OCI-LY3 (cell line): ENCODE data around the gene OR5H1.

ENCODE experiments used
- H2AFZ ChIP-seq: fragments of 200-600, 300-600 bp; shearing (Covaris generic); 2 replicates; pipeline ENCODE4 v1.6.0; 2014; ENCODE audit warnings: antibody characterized with exemption, low read depth, low read length
- H3K27ac ChIP-seq: fragments of 200-600, 300-600 bp; sonication (generic); 2 replicates; pipeline ENCODE4 v1.5.1; 2014; ENCODE audit warnings: mild to moderate bottlenecking, low read length, moderate library complexity, mixed read lengths
- H3K27me3 ChIP-seq: fragments of 200-600, 300-600 bp; sonication (generic); 2 replicates; pipeline ENCODE4 v1.6.1; 2014; ENCODE audit warnings: low read depth, low read length, mixed read lengths
- H3K36me3 ChIP-seq: fragments of 200-600, 300-600 bp; sonication (generic); replicated peaks from 2 replicates; pipeline ENCODE3; 2014; ENCODE audit warnings: low read depth, low read length, mixed read lengths
- H3K4me1 ChIP-seq: fragments of 300-600, 200-600 bp; sonication (generic); 2 replicates; pipeline ENCODE4 v1.6.1; 2014; ENCODE audit warnings: low read length, mixed read lengths
- H3K4me2 ChIP-seq: fragments of 200-600, 300-600 bp; sonication (generic); 2 replicates; pipeline ENCODE4 v1.6.1; 2014; ENCODE audit warnings: low read length, mixed read lengths
- H3K4me3 ChIP-seq: fragments of 300-600, 200-600 bp; sonication (generic); 2 replicates; pipeline ENCODE4 v1.5.1; 2014; ENCODE audit warnings: antibody characterized with exemption, mild to moderate bottlenecking, low read length, moderate library complexity
- H3K79me2 ChIP-seq: fragments of 300-600, 200-600 bp; shearing (Covaris generic); 2 replicates; pipeline ENCODE4 v1.6.1; 2014; ENCODE audit warnings: mild to moderate bottlenecking, low read length, mixed read lengths
- H3K9ac ChIP-seq: fragments of 300-600, 200-600 bp; shearing (Covaris generic); 2 replicates; pipeline ENCODE4 v1.6.0; 2014; ENCODE audit warnings: mild to moderate bottlenecking, low read length, moderate library complexity
- H3K9me3 ChIP-seq: fragments of 200-600, 300-600 bp; shearing (Covaris generic); 2 replicates; pipeline ENCODE4 v1.6.1; 2014; ENCODE audit warnings: low read length, mixed read lengths; ENCODE audit not compliant: insufficient read depth
- H4K20me1 ChIP-seq: fragments of 200-600, 300-600 bp; sonication (generic); 2 replicates; pipeline ENCODE4 v1.6.1; 2016; ENCODE audit warnings: low read length, mixed read lengths; ENCODE audit not compliant: insufficient read depth
- EZH2phosphoT487 ChIP-seq: fragments of 200-600 bp; shearing (Covaris generic); IDR thresholded peaks from 2 replicates; pipeline ENCODE4 v1.6.1; 2018; ENCODE audit warnings: antibody characterized with exemption, mixed run types, low read depth
- TF ChIP-seq, protein P1 (sequence below): fragments of 200-600, 300-600 bp; sonication (generic); IDR thresholded peaks from 2 replicates; pipeline ENCODE4 v1.5.1; 2014; ENCODE audit warnings: antibody characterized with exemption, low read length, low read depth

The OR5H1 gene

DNA sequence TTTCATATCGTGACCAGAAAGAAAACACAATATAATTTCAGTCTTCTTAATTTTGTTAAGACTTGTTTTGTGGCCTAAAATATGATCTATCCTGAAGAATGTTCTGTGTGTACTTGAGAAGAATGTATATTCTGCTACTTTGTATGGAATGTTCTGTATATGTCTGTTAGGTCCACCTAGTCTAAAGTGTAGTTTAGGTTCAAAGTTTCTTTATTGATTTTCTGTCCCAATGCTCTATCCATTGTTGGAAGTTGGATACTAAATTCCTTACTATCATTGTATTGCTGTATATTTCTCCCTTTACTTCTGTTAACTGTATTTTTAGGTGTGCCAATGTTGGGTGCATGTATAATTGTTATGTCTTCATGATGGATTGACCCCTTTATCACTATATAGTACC lies 22.4 kb upstream of the OR5H1 start:
- Histone ChIP-seq H3K27ac (no peak overlapping the region), H3K9me3 (no peaks in the 10 kb centered on the region), H3K9ac (no peak overlapping the region), H3K79me2 (no peaks in the 10 kb centered on the region), H2AFZ (no peak overlapping the region), H4K20me1 (no peaks in the 10 kb centered on the region), H3K4me1 (no peaks in the 10 kb centered on the region), H3K4me3 (no peak overlapping the region), H3K4me2 (no peak overlapping the region), H3K27me3 (no peaks in the 10 kb centered on the region), H3K36me3 (no peaks in the 10 kb centered on the region)
- TF ChIP-seq EZH2phosphoT487: no peak
- TF ChIP-seq, protein P1, sequence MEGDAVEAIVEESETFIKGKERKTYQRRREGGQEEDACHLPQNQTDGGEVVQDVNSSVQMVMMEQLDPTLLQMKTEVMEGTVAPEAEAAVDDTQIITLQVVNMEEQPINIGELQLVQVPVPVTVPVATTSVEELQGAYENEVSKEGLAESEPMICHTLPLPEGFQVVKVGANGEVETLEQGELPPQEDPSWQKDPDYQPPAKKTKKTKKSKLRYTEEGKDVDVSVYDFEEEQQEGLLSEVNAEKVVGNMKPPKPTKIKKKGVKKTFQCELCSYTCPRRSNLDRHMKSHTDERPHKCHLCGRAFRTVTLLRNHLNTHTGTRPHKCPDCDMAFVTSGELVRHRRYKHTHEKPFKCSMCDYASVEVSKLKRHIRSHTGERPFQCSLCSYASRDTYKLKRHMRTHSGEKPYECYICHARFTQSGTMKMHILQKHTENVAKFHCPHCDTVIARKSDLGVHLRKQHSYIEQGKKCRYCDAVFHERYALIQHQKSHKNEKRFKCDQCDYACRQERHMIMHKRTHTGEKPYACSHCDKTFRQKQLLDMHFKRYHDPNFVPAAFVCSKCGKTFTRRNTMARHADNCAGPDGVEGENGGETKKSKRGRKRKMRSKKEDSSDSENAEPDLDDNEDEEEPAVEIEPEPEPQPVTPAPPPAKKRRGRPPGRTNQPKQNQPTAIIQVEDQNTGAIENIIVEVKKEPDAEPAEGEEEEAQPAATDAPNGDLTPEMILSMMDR: no peak

DNA sequence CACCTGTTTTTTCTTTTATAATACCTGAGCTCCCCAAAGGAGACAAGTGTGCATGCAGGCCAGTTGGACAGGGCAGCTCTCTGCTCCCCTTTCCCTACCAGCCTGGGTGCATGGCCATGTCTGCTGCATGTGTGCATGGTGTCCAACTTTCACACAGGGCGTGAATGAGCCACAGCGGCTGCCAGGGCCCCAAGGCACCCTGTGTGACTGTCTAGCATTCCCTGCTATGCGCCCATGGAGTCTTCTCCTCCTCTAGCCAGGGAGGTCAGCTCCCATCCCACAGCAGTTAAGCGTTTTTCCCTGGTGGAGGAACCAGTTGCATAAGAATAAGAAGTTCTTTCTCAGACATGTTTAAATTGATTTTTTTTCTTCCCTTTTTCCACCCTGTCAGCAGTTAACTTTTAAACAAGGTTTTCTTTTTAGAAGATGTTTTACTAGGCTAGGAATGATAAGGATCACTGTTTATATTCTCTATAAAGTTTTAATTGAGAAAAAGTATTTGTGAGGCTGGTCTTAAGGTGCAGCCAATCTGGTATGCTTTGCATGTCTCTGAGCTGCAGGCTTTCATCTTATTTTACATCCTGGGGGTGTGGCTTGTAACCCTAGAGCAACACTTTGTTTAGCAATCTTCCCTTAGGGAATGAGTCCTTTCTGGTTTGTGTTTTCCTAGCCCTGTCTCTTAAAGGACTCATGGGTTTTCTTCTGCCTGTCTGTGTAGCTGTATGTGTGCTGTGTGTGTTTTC lies 20.5 kb upstream of the OR5H1 start:
- Histone ChIP-seq H3K79me2 (no peaks in the 10 kb centered on the region), H3K27me3 (no peaks in the 10 kb centered on the region), H3K27ac (no peak overlapping the region), H3K9ac (no peak overlapping the region), H2AFZ (no peak overlapping the region), H3K4me3 (no peak overlapping the region), H4K20me1 (no peaks in the 10 kb centered on the region), H3K36me3 (no peaks in the 10 kb centered on the region), H3K9me3 (no peaks in the 10 kb centered on the region), H3K4me2 (no peak overlapping the region), H3K4me1 (no peaks in the 10 kb centered on the region)
- no peak for TF ChIP-seq EZH2phosphoT487
- TF ChIP-seq, protein P1: no peak

DNA sequence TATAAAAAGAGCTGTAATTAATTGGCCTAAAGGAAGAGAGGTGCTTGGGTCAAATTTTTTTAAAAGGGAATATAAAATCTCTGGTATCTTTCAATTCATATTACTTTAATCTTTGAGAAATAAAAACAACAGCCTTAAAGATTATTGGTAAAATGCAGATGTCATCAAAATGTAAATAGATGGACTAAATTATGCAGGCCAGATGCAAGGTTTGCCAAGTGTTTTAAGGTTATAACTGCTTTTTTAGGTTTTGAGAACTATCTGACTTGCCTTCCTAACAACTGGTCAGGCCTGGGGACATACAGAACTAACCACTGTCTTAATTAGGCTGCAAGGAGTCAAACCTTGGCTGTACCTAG lies 20.0 kb upstream of the OR5H1 start:
- no peaks in the 10 kb centered on the region for H3K36me3 ChIP-seq
- no peaks in the 10 kb centered on the region for H3K4me1 ChIP-seq
- H3K27ac ChIP-seq: no peak overlapping the region
- no peak overlapping the region for H3K4me2 ChIP-seq
- H3K79me2 ChIP-seq: no peaks in the 10 kb centered on the region
- no peaks in the 10 kb centered on the region for H3K9me3 ChIP-seq
- no peaks in the 10 kb centered on the region for H4K20me1 ChIP-seq
- no peak overlapping the region for H3K4me3 ChIP-seq
- no peak overlapping the region for H3K9ac ChIP-seq
- TF ChIP-seq EZH2phosphoT487: no peak
- TF ChIP-seq, protein P1: no peak
- no peak overlapping the region for H2AFZ ChIP-seq
- no peaks in the 10 kb centered on the region for H3K27me3 ChIP-seq

GRCh38 chr3:98114264-98114663 lies 16.3 kb upstream of the OR5H1 start:
- Histone ChIP-seq H3K4me1 (peaks cover 9% of the 10 kb centered on the region), H3K27ac (no peak overlapping the region), H3K36me3 (no peaks in the 10 kb centered on the region), H3K9ac (no peak overlapping the region), H3K4me2 (no peak overlapping the region), H3K27me3 (no peaks in the 10 kb centered on the region), H3K4me3 (no peak overlapping the region), H2AFZ (no peak overlapping the region), H4K20me1 (no peaks in the 10 kb centered on the region), H3K79me2 (no peaks in the 10 kb centered on the region), H3K9me3 (peaks cover 4% of the 10 kb centered on the region; the same call in 1 of the 2 replicates)
- no peak for TF ChIP-seq EZH2phosphoT487
- TF ChIP-seq, protein P1: no peak
